NCI-H345 treated with DMSO at 0.1 percent for 48 hours (cell line): ENCODE results near the gene VAV3.
A peak's percentile ranks its signal among the peaks of the same experiment; 100 is the strongest.
"Not testable (repeated sequence)": the region's sequence is repeated elsewhere in the genome, so short reads cannot be mapped to it uniquely, and the experiment has no call there.

Experiments used
- DNase-seq: peaks from one replicate; lab custom pipeline; 2025; ENCODE audit not compliant: unreplicated experiment; lab: John Stamatoyannopoulos, UW

VAV3 gene

DNA sequence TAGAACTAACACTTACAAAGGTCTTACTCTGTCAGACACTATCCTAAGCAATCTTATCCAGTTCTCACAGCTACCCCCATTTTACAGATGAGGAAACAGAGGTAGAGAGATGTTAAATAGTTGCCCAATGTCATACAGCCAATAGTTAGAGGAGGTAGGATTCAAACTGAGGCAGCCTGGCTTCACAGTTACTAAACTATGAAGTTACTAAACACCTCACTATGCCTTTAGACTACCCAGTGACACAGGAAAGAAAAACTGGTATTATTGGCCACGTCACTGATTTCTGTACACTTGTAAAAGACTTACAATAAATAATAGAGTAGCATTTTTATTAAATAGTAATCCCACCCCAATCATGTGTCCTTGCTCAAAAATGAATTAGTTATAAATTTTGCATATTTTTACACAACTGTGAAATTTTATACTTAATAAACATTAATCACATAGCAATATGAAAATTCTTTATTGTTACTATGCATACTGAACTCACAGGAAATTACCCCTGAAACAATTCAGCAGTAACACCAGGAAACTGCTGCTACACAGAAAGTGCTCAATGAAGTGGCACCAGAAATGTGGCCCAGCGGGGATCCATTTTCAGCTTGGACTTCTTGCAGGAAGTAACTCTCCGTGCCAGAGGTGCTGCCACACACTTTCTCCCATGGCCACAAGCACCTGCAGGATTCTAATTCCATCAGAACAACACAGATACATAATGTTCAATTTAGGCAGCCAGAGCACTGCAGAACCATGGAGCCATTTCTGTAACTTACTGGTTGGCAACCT, 69.4 kb downstream of the VAV3 start:
- no peak for DNase-seq

DNA sequence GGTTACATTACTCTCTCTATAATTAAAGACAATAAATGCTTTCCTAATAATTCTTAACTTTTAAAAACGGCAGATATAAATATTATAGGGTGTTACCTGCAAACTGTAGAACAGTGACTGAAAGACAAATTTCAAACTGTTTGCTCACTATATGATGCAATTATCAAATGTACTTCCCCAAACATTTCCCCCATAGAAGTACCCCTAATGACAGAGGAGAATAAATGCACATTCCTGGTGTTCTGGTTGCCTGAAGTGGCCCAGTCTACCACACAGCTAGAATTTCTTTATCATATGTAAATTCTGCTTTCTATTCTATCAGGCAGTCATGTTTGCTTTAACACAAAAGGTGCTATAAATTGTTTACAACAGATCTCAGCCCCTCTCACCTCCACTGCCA, 70.4 kb downstream of the VAV3 start:
- no peak for DNase-seq

- DNase-seq = not testable (repeated sequence)
Measured at GRCh38 chr1:107893350-107893749, 71.6 kb downstream of the VAV3 start.

DNA sequence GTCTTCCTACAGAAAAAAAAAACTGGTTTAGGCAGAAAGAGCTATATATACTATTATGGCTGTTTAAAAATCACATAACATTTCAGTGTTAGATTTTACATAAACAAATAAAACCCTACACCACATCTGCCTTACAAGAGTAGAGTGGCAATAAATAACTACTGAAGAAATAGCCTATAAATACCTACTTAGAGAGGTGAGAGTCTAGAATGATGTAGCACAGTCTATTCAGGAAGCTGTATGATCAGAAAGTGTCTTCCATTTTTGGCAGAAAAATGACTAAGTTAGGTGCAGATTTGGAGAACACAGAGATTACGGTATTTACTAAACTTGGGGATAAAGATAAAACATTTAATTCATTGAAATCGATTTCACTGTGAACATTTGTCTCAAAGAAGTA, 75.5 kb downstream of the VAV3 start:
- DNase-seq = no peak

DNA sequence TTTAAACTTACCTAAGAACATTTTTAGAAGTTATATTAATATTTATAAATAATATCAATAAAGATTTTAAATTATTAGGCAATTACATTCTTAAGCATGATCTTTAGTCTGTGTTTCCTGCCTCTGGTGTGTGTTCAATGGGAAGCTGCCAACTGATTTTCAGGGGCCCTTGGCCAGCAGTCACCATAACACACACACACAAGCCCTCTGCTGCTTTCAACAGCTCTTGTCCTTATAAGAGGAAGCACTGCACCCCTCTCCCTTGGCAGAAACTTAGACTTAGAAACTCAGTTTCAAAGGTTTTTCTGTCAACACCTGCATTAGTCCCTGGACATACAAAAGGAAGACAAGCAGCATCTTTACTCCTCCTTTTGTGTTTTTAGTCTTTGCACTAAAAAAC, 81.4 kb downstream of the VAV3 start:
- no peak for DNase-seq

GRCh38 chr1:107879927-107880326, 85.1 kb downstream of the VAV3 start:
- no peak for DNase-seq

GRCh38 chr1:107879346-107879745, 85.6 kb downstream of the VAV3 start:
- DNase-seq = no peak

DNA sequence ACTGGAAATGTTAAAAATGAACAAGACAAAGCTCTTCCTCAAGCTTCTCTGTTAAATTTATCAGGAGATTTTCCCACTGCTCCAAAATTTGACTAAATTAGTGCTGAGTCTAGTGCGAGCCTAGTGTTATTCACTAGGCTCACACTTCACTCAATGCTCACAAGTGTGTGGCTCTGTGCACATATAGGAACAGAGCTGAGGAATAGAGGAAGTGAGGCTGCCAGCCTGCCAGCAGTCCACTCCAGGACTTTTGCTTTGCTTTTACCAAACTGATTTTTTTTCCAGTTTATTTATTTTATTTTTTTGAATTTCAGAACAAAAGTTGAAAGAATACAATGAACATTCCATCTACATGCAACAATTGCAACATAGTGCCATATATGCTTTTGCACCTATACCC, 87.2 kb downstream of the VAV3 start:
- DNase-seq = no peak

DNA sequence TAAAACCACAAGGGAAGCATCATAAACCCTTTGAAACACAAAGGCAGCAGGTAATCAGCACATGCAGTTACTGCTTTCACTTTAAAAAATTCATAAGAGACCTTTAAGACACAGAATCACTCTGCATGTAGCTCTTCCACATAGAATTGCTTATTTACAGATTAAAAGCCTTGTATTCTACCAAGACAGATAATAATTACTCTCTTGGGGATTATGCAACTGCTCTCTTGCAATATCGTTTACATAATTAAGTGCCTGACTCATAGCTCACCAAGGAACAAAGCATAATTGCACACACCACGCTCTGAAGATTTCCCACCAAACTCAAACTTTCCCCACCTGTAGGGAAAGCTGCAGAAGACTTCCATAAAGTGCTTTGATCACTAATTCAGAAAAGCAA, 87.9 kb downstream of the VAV3 start:
- peak; percentile 5 for DNase-seq

DNA sequence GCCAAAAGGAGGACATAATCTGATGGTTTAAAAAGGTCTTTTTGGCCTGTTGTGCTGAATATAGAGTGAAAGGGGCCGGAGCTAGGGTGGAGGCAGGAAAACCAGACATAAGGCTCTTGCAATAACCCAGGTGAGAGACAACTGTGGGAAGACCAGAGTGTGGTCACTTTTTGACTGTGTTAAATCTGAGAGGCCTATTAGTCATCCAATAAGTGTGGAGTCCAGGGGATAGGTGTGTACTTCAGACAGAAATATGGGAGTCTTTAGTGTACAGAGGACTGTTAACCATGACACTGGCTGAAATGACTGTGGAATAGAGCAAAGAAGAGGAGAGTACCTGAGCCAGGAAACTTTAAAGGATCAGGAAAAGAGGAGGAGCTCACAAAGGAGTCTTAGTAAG, 89.3 kb downstream of the VAV3 start:
- no peak for DNase-seq

- no peak for DNase-seq
Measured at GRCh38 chr1:107874221-107874620, 90.8 kb downstream of the VAV3 start.

GRCh38 chr1:107871687-107872395, 93.1 kb downstream of the VAV3 start:
- DNase-seq = no peak

GRCh38 chr1:107871259-107871658, 93.7 kb downstream of the VAV3 start:
- DNase-seq = no peak

DNA sequence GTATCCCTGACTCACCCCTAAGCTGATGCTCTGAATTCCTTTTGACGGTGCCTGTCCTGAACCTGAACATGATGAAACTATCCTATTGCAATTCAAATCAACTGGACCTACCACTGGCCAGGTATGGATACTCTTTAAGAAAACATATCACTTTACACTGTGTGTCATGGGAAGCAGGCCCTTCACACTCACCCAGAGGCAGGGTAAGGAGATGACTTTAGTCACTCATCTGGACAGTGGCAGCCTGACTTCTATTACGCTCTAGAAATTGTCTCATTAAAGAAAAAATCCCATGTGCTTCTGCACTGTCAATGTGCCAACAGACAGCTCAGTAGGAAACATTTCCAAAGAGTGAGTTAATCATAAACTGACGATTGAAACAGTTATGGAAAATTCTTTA, 94.3 kb downstream of the VAV3 start:
- DNase-seq = no peak

- no peak for DNase-seq
Measured at GRCh38 chr1:107867897-107868296, 97.1 kb downstream of the VAV3 start.

GRCh38 chr1:107867422-107867821, 97.6 kb downstream of the VAV3 start:
- DNase-seq = no peak

DNA sequence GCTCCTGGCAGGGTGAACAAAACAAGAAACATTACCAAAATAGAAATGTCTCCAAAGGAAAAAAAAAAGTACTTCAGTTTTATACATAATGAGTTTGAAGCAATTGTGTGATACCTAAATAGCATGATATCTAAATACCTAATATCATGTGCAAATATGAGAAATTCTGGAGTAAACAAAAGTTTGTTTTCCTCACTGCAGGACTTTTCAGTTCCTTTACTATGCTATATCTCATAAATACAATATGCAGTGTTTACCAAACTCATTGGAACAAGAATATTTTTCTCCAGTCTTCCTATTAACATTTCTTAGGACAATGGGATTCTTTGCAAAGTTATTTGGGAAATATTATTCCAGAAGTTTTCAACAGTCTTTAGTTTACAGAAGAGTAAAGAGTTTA, 98.1 kb downstream of the VAV3 start:
- DNase-seq = no peak

- no peak for DNase-seq
Measured at GRCh38 chr1:107865627-107866026, 99.4 kb downstream of the VAV3 start.

DNA sequence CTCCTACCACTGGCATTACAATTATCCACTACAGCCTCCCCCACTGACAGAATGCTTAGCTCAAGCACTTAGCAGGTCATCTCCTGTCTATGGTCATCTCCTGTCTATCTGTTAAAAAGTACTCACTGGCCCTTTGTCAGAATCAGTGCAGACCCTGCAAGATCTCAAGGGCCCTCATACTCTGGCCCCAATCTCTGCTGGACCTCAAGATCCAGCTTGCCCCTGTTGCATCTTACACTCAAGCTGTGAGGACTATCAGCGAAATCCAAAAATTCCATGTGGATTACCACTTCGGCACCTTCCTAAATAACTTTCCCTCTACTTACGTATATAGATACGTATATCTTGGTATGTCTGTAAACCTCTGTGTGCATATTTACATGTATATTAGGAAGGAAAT, 101.6 kb downstream of the VAV3 start:
- DNase-seq = no peak

DNA sequence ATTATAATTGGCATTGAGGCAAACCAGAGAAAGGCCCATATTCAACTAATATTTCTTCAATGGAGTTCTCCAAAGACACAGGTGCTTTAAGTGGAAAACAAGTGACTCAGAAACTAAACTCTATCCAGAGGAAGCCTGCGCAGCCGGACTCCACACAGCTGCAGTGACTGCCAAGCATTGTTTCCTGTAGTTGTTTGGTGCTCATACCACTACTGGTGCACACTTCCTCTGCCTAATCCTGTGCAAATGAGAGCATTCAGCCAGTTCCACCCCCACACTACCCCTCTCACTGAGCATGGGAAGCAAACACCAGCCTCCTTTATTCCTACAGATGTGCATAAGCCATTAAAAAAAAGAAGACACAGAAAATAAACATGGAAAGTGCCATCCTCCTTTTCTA, 102.9 kb downstream of the VAV3 start:
- no peak for DNase-seq

- DNase-seq = no peak
Measured at GRCh38 chr1:107858323-107858722, 106.7 kb downstream of the VAV3 start.

DNA sequence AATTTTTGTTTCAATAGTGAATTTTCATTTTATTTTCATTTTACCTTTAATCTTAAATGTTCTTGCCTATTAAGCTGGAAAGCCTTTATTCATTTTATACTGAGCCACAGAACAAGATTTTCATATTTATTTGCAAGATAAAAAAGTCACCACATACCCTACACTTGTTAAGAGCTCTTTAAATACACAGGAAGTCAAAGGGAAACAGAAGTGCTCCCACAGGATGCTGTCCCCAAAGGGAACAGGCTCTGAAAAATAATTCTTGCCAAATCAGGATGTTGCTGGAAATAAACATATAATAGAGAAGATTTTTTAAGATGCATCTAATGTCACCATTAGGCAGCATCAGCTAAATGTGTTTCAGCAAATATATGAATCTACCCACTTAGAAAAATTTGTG, 113.6 kb downstream of the VAV3 start:
- DNase-seq = no peak
